ENCODE data around the gene DDX55. TPM values are rescaled to one million over a fixed set of nuclear protein-coding genes. Genes with fewer than 3 reads are reported as not detected.
"Not testable (repeated sequence)": the region's sequence is repeated elsewhere in the genome, so short reads cannot be mapped to it uniquely, and the experiment has no call there.

The DDX55 gene, protein sequence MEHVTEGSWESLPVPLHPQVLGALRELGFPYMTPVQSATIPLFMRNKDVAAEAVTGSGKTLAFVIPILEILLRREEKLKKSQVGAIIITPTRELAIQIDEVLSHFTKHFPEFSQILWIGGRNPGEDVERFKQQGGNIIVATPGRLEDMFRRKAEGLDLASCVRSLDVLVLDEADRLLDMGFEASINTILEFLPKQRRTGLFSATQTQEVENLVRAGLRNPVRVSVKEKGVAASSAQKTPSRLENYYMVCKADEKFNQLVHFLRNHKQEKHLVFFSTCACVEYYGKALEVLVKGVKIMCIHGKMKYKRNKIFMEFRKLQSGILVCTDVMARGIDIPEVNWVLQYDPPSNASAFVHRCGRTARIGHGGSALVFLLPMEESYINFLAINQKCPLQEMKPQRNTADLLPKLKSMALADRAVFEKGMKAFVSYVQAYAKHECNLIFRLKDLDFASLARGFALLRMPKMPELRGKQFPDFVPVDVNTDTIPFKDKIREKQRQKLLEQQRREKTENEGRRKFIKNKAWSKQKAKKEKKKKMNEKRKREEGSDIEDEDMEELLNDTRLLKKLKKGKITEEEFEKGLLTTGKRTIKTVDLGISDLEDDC
- 47.5 TPM for polyA plus RNA-seq (ENCODE audit: insufficient read length)
- long read RNA-seq, donor 1, partial matches to known transcripts: 14 of 16 reads
- long read RNA-seq, donor 1, other reads (novel, unspliced or antisense): 0 of 16 reads
- long read RNA-seq, donor 2, partial matches to known transcripts: 25 of 29 reads
- long read RNA-seq, donor 2, other reads (novel, unspliced or antisense): 0 of 29 reads
- long read RNA-seq, donor 3, partial matches to known transcripts: 20 of 20 reads
- long read RNA-seq, donor 3, other reads (novel, unspliced or antisense): 0 of 20 reads
- long read RNA-seq, donor 4: 0 reads
- long read RNA-seq, donor 5, partial matches to known transcripts: 37 of 38 reads
- long read RNA-seq, donor 5, other reads (novel, unspliced or antisense): 0 of 38 reads
- long read RNA-seq, donor 6, partial matches to known transcripts: 6 of 7 reads
- long read RNA-seq, donor 6, other reads (novel, unspliced or antisense): 0 of 7 reads
- long read RNA-seq, donor 7, partial matches to known transcripts: 31 of 33 reads
- long read RNA-seq, donor 7, other reads (novel, unspliced or antisense): 0 of 33 reads
- long read RNA-seq, donor 8, partial matches to known transcripts: 0 of 2 reads
- long read RNA-seq, donor 8, other reads (novel, unspliced or antisense): 0 of 2 reads

DNA sequence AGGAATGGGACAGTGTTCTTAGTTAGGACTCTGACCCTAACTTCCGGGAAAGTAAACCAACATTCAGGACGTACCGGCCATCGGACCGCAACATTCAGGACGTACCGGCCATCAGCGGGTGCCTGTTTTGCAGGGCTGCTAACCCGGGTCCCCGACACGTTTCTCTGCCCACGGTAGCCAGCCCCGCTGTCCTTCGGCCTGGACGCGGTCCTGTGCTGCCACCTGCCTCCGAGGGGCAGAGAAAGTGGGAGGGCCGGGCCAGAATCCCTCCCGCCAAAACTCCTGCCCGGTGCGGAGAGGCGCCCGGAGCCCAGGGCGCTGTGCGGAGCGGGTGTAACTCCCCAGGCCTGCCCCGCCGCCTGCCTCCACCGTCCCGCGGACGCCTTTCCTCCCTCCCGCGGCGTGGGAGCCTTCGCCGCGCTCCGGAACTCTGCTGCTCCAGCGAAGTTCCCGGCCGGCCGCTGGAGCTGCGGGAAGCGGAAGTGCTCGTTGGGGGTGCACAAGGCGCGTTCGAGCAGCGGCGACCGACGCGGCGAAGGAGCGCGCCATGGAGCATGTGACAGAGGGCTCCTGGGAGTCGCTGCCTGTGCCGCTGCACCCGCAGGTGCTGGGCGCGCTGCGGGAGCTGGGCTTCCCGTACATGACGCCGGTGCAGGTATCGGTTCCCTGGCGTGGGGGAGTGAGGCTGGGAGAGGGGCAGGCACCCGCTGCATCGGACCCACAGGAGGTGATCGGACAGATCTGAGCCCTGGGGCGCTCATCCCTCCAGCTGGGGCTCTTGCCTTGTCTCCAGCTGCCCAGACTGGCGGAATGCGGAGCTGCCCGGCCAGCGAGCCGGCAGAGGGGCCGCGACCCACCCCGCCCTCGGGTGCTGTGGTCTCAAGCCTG is at the start of gene DDX55:
TSS of gene DDX55 (plus strand) at position 498 of the 888 bp plus-strand sequence. CDS start at position 548, 50 bp downstream.
- peak; percentile 80 for DNase-seq

DNA sequence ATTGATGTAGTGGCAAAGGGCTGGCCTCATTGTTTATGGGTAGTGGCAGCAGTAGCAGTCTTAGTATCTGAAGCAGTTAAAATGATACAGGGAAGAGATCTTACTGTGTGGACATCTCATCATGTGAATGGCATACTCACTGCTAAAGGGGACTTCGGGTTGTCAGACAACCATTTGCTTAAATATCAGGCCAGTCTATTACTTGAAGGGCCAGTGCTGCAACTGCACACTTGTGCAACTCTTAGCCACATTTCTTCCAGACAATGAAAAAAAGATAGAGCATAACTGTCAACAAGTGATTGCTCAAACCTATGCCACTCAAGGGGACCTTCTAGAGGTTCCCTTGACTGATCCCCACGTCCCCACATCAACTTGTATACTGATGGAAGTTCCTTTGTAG is 47.8 kb upstream of the DDX55 start:
- not testable (repeated sequence) for DNase-seq

DNA sequence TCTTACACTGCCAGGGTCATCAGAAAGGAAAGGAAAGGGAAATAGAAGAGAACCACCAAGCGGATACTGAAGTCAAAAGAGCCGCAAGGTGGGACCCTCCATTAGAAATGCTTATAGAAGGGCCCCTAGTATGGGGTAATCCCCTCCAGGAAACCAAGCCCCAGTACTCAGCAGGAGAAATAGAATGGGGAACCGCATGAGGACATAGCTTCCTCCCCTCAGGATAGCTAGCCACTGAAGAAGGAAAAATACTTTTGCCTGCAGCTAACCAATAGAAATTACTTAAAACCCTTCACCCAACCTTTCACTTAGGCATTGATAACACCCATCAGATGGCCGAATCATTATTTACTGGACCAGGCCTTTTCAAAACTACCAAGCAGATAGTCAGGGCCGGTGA is 47.1 kb upstream of the DDX55 start:
- DNase-seq: not testable (repeated sequence)

DNA sequence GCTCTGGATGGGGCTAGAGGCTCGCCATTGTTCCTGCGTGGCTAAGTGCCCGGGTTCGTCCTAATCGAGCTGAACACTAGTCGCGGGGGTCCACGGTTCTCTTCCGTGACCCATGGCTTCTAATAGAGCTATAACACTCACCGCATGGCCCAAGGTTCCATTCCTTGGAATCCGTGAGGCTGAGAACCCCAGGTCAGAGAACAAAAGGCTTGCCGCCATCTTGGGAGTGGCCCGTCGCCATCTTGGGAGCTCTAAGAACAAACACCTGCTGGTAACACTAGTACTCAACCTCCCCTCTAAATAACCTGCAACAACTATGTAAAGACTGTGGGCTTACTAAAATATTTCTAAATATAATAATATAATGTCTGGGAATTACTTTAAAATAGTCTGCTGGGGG is 43.4 kb upstream of the DDX55 start:
- not testable (repeated sequence) for DNase-seq

DNA sequence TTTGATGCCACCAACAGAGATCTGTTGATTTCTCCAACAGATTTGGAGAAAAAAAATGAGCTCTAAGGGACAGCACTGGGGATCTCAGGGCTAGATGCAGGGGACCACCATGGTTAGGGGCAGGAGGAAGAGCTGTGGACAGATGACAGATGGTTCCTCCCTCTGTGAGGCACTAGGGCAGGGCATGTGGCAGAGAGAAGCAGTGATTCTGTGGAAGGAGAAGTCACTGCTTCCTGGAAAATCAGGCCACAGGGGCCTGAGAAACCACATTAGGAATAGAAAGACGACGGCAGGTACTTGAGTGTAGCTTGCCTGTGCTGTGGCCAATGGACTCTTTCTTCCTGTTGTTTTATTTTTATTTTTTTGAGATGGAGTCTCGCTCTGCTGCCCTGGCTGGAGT is 42.4 kb upstream of the DDX55 start:
- DNase-seq: no peak

DNA sequence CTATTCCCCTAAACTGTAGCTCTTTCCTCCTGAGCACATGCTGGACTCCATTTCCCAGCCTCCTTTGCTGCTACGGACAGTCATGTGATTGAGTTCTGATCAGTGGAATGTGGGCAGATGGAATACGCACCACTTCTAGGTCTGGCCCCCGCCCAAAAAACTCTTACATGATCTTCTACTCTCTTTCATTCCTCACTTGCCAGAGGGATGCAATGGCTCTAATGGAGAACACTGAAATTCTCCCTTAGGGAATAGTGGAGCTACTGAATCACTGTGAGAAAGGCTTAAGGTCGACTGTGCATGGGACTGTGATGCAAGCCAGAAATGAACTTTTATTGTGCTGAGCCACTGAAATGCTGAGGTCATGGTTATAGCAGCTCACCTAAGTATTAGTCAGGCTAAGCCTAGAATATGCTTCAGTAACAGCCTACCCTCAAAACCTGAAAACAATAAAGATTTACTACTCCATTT is 30.5 kb upstream of the DDX55 start:
- DNase-seq: no peak

DNA sequence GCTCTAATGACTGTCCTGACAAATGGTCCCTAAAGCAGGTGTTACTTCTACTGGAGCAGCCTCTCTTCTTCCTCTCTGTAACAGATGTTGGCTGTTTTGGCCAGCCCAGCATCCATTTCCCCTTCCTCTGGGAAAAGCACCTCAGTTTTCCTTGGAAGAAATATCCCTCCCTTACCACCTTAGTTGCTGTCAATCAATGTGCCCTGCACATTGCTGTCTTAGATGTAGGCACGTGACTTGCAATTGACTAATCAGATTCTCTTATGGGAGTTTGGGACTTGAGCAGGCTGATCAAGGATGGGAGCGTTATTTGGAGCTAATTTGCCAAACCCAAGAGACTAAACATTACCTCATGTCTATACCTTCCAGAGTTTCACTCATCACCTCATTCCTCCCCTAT is 29.5 kb upstream of the DDX55 start:
- no peak for DNase-seq

DNA sequence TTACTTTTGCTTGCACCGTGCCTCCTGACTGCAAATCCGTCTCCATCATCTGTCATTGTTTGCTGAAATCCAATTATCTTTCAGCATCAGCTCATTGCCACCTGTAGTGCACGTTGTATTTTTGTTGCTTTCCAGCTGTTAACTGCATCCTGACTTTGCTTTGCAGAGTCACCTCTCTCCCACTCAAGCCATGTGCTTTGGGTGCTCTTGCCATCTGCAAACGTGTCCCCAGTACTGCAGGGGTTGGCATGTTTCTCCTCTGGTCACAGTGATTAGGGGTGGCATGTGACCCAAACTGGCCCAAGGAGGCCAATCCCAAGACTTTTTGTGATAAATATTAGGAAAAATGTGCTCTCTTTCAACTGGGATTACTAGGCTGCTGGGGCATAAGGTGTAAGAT is 28.0 kb upstream of the DDX55 start:
- DNase-seq: no peak

DNA sequence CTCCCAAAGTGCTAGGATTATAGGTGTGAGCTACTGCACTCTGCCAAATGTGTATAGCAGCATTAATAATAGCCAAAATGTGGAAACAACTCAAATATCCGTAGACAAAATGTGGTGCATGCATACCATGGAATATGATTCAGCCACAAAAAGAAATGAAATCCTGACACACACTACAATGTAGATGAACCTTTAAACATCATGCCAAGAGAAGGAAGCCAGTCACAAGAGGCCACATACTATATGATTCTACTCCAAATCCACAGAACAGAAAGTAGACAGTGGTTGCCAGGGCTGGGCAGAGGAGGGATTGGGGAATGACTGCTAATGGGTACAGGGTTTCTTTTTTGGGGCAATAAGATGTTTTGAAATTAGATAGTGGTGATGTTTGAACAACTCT is 25.3 kb upstream of the DDX55 start:
- DNase-seq: no peak

DNA sequence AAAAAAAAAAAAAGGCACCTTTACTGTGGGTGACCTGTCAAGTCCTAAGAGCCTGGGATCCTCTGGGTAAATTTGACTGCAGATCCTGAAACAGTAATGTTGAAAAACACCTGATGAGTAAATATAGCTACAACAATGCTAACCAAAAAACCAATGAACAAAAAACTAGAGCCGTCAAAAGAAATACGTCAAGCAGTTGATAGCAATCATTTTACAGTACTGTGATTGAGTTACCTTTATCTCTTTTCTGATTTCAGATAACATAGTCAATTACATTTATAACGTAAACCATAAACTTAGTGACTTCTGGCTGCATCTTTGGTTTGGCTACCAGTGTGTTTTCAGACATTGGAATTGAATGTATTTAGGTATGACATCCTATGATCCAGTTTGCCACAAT is 23.7 kb upstream of the DDX55 start:
- no peak for DNase-seq

DNA sequence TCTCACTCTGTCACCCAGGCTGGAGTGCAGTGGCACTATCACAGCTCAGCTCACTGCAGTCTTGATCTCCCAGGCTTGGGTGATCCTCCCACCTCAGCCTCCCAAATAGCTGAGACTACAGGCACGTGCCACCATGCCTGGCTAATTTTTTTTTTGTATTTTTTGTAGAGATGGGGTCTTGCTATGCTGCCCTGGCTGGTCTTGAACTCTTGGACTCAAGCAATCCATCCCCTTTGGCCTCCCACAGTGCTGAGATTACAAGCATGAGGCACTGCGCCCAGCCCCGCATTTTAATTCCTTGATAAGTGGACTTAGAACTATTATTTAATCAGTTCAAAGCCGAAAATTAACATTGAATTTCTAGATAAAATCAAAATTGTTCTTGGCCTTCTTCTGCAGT is 23.1 kb upstream of the DDX55 start:
- not testable (repeated sequence) for DNase-seq

DNA sequence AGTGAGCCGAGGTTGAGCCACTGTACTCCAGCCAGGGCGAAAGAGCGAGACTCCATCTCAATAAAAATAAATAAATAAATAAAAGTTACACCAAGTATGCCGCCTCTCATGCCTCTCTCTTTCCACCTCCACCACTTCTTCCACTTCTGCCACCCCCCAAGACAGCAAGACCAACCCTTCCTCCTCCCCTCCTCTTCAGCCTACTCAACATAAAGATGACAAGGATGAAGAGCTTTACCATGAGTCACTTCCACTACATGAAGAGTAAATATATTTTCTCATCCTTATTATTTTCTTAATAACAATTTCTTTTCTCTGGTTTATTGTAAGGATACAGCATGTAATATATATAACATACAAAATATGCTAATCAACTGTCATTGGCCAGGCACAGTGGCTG is 21.1 kb upstream of the DDX55 start:
- no peak for DNase-seq

DNA sequence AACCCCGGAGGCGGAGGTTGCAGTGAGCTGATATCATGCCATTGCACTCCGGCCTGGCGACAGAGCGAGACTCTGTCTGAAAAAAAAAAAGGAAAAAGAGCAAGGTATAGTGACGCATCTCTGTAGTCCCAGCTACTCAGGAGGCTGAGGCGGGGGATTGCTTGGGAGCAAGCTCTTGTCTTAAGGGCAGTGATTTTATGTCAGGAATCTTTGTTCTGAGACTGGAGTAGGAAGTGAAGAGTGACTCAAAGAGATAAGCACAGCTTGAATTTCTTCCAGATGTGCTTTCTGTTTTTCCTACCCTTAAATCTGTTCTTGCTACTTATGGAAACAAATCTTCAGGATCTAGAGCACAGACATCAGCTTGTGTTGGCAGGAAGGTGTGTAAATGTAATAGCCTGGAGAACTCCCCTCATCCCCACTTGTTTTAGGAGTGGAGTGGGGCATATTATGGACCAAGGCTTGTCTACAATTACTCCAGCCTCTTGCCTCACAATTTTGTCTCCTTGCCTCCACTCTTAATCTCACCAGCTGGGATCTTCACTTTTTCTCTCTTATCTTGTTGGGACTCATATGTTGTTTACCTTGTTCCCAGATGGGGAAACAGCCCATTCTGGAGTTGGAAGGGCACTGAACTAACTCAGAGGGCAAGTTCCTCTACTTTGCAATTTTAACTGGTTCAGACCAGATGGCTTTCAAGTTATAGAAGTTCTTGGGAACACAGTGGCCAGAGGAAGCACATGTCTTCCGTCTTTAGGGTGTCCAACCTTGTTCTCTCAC is 10.0 kb upstream of the DDX55 start:
- DNase-seq: no peak

DNA sequence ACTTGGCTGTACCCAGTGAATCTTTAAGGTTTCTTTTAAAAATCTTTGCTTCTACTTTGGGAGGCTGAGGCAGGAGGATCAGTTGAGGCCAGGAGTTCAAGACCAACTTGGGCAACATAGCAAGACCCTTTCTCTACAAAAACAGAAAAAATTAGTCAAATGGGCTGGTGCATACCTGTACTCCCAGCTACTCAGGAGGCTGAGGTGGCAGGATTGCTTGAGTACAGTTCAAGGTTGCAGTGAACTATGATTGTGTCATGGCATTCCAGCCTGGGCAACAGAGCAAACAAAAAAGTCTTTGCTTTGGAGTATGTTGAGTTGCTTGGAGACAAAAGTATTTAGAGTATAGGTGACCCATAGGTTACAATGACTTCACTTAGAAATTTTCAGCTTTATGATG is 6.2 kb upstream of the DDX55 start:
- no peak for DNase-seq

DNA sequence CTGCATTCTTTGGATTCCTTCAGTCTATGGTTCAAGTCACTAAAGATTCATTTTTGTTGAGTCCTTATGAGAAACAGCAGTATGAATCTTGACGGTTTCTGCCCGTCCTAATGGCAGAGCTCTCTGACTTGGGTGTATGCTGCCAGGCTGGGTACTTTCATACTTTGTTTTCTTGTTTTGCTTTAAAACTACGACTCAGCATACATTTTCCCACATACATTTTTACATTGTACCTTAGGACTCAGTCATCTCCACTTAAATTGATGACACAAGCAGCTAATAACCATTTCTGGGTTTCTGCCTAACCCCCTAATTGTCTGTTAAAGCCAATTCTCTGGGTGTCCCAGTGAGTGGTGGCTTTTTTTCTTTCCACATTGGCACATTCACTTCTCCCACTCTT is 4.8 kb upstream of the DDX55 start:
- DNase-seq: no peak

DNA sequence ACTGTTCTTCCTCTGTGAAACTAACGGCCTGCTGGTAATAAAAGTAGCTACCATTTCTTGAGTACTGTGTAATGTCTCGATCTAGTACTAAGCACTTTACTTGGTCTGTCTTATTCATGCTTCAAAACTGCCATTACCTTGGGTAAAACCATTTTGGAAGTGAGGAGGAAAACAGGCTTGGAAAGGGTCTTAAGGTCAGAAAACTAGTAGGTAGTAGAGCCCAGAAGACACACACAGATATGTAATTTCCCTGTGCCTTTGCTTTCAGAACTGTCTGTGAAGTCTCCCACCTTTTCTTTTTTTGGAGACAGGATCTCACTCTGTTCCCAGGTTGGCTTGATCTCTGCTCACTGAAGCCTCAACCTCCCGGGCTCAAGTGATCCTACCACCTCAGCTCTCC is 3.4 kb upstream of the DDX55 start:
- no peak for DNase-seq

DNA sequence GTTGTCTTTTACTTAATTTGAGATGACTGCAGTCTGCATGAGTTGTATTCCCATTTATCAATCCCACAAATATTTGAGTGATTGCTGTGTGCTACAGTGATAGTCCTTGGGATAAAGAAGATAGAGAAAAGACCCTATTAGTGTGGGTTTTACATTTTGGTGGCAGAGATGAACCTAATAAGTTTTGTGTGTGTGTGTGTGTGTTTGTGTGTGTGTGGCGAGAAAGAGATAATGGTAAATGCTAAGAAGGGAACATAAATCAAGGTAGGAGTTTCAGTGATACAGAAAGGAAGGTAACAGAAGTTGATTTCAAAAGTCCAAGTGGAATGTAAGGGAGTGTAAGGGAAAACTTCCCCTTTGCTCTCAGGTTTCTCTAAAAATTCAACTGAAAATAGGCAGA is 2.6 kb upstream of the DDX55 start:
- DNase-seq: no peak

DNA sequence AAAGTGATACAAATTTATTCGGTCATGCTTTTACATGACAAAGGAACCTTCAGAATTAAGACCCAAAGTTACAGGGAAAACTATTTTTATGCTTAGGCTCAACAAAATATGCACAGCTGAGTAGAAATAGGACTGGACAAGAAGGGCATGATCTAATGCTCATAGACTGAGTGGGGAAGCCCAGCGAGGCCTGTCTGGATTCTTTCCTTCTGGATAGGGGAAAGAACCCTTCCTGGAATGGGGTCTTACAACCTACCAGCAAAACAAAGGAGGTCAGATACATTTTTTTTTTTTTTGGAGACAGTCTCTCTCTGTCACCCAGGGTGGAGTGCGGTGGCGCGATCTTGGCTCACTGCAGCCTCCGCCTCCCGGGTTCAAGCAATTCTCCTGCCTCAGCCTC is 2.2 kb upstream of the DDX55 start:
- no peak for DNase-seq

DNA sequence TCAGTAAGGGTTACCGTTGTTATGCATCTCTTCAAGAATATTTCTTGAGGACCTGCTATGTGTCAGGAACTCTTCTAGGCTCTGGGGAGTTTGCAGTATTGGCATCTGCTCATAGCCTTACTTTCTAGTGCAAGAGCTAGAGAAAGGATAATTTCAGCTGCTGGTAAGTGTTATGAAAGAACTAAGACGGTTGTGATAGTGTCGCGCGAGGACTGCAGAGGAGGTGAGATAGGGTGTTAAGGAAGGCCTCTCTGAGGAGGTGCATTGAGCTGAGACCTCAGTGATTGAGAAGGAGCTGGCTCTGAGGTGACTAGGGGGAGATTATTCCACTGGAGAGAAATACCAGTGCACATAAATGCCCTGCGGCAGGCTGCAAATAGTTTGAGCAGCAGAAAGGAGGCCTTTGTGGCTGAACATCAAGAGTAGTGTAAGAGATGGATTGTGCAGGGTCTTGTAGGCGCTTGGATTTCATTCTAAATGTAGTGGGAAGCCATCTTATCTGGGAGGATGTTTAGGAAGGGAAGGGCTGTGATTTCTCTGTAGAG is 824 bp downstream of the DDX55 start:
- DNase-seq: no peak

DNA sequence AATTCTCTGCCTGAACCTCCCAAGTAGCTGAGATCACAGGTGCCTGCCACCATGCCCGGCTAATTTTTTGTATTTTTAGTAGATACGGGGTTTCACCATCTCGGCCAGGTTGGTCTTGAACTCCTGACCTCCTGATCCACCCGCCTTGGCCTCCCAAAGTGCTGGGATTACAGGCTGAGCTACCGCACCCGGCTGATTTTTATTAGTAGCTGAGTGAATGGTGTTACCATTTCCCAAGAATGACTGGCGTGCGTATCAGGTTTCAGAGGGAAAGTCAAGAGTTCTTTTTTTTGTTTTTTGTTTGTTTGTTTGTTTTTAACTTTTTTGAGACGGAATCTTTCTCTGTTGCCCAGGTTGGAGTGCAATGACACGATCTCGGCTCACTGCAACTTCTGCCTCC is 1.6 kb downstream of the DDX55 start:
- DNase-seq: not testable (repeated sequence)

Measured in left kidney (tissue), 8 donors.